ENCODE data around the gene GHRL.

Gene GHRL

GRCh38 chr3:10292505-10293419, at the start of gene GHRL:
Gene GHRL, minus strand, starts transcription at chr3:10292947. Its CDS starts 2,767 bp downstream, at chr3:10290180.
- no peak for DNase-seq

- DNase-seq: no peak
Observed at GRCh38 chr3:10341901-10342398, 49.2 kb upstream of the GHRL start.

- no peak for DNase-seq
Observed at GRCh38 chr3:10340476-10340875, 47.7 kb upstream of the GHRL start.

GRCh38 chr3:10340046-10340445, 47.3 kb upstream of the GHRL start:
- no peak for DNase-seq

- no peak for DNase-seq
Observed at GRCh38 chr3:10339376-10339955, 46.7 kb upstream of the GHRL start.

- DNase-seq: no peak
Observed at GRCh38 chr3:10338591-10339353, 46.0 kb upstream of the GHRL start.

- no peak for DNase-seq
Observed at GRCh38 chr3:10338164-10338470, 45.4 kb upstream of the GHRL start.

GRCh38 chr3:10337323-10338163, 44.8 kb upstream of the GHRL start:
- DNase-seq: no peak

GRCh38 chr3:10336761-10337160, 44.0 kb upstream of the GHRL start:
- DNase-seq: no peak

GRCh38 chr3:10335871-10336622, 43.3 kb upstream of the GHRL start:
- no peak for DNase-seq

GRCh38 chr3:10335190-10335738, 42.5 kb upstream of the GHRL start:
- no peak for DNase-seq

GRCh38 chr3:10334459-10334858, 41.7 kb upstream of the GHRL start:
- DNase-seq: no peak

GRCh38 chr3:10334042-10334441, 41.3 kb upstream of the GHRL start:
- no peak for DNase-seq

- no peak for DNase-seq
Observed at GRCh38 chr3:10333349-10333650, 40.6 kb upstream of the GHRL start.

GRCh38 chr3:10332481-10333348, 40.0 kb upstream of the GHRL start:
- no peak for DNase-seq

GRCh38 chr3:10331320-10331719, 38.6 kb upstream of the GHRL start:
- no peak for DNase-seq

- no peak for DNase-seq
Observed at GRCh38 chr3:10330319-10330718, 37.6 kb upstream of the GHRL start.

- DNase-seq: no peak
Observed at GRCh38 chr3:10329495-10330015, 36.8 kb upstream of the GHRL start.

GRCh38 chr3:10328460-10329071, 35.8 kb upstream of the GHRL start:
- DNase-seq: no peak

- no peak for DNase-seq
Observed at GRCh38 chr3:10327592-10327991, 34.8 kb upstream of the GHRL start.
